Thoracic aorta (tissue), 2 donors: Measurements from ENCODE around the gene PTGDR2. TPM values are rescaled to one million over a fixed set of nuclear protein-coding genes. Genes with fewer than 3 reads are reported as not detected.

Experiments used
- ATAC-seq: fragments of 150-250 bp; one replicate; pipeline ENCODE4 v1.8.0; 2017; ENCODE audit warnings: low read depth; ENCODE audit not compliant: insufficient number of reproducible peaks, low FRiP score
- DNase-seq: peaks from one replicate; pipeline ENCODE4 v3.0.0-alpha.2; 2020; ENCODE audit warnings: low spot score
- H3K27ac ChIP-seq, 2 donors: fragments of 200-600 bp; sonication (generic); 1 replicate in 1 of 2; 2 replicates in 1 of 2; pipeline ENCODE4 v1.5.1; 2016; ENCODE audit warnings: mild to moderate bottlenecking in 2 of 2, moderate library complexity in 2 of 2
- H3K27me3 ChIP-seq: fragments of 200-600 bp; sonication (generic); replicated peaks from 2 replicates; pipeline ENCODE4 v1.6.0; 2016; ENCODE audit warnings: mild to moderate bottlenecking; ENCODE audit not compliant: insufficient read depth
- H3K36me3 ChIP-seq: fragments of 200-600 bp; sonication (generic); one replicate; pipeline ENCODE4 v1.5.1; 2016
- H3K4me1 ChIP-seq, 2 donors: fragments of 200-600 bp; sonication (generic); 1 replicate in 1 of 2; 2 replicates in 1 of 2; pipeline versions ENCODE4 v1.5.1 to v1.6.0; 2016; ENCODE audit warnings: low read depth in 2 of 2, mild to moderate bottlenecking in 1 of 2; ENCODE audit not compliant: control insufficient read depth in 1 of 2
- H3K4me3 ChIP-seq: fragments of 200-600 bp; sonication (generic); 2 replicates; pipeline ENCODE4 v1.5.1; 2016; ENCODE audit warnings: mild to moderate bottlenecking
- H3K9me3 ChIP-seq: fragments of 200-600 bp; sonication (generic); 2 replicates; pipeline ENCODE4 v1.5.1; 2016
- CTCF ChIP-seq: fragments of 200-600 bp; sonication (generic); IDR thresholded peaks from one replicate; pipeline ENCODE4 v1.5.1; 2019; ENCODE audit warnings: antibody characterized with exemption
- total RNA-seq, 2 donors: library from RNA; depleted of rRNA; stranded (reverse); fragments of >200 nt; gene quantifications; one replicate each; pipeline versions ENCODE4 v1.1.0 to v1.2.3, GENCODE V29; 2016

The PTGDR2 gene
- total RNA-seq, 2 donors from 2014 or later: 0.21 to 0.68 TPM

- no peak overlapping the region for H3K27ac ChIP-seq
- no peaks in the 10 kb centered on the region for H3K9me3 ChIP-seq
- no peak for TF ChIP-seq CTCF
- ATAC-seq (no peak), DNase-seq (no peak)
- no peak overlapping the region for H3K4me3 ChIP-seq
- no peaks in the 10 kb centered on the region for H3K27me3 ChIP-seq
- peaks cover 6 to 17% of the 10 kb centered on the region in 2 donors for H3K4me1 ChIP-seq
- H3K36me3 ChIP-seq: no peaks in the 10 kb centered on the region
Observed at GRCh38 chr11:60873533-60873932, 17.8 kb upstream of the PTGDR2 start.

- no peaks in the 10 kb centered on the region for H3K36me3 ChIP-seq
- H3K4me3 ChIP-seq: no peak overlapping the region
- no peaks in the 10 kb centered on the region for H3K27me3 ChIP-seq
- peaks cover 1 to 12% of the 10 kb centered on the region in 2 donors for H3K4me1 ChIP-seq
- TF ChIP-seq CTCF: no peak
- H3K9me3 ChIP-seq: no peaks in the 10 kb centered on the region
- ATAC-seq: no peak
- DNase-seq: no peak
- H3K27ac ChIP-seq: no peak overlapping the region
Observed at GRCh38 chr11:60872961-60873524, 17.3 kb upstream of the PTGDR2 start.

GRCh38 chr11:60872124-60872960 is 16.6 kb upstream of the PTGDR2 start:
- no peak for ATAC-seq
- H3K4me3 ChIP-seq: no peak overlapping the region
- no peaks in the 10 kb centered on the region for H3K27me3 ChIP-seq
- H3K4me1 ChIP-seq: peaks cover 0 to 11% of the 10 kb centered on the region in 2 donors
- H3K9me3 ChIP-seq: no peaks in the 10 kb centered on the region
- DNase-seq: no peak
- no peaks in the 10 kb centered on the region for H3K36me3 ChIP-seq
- TF ChIP-seq CTCF: no peak
- H3K27ac ChIP-seq: no peak overlapping the region

GRCh38 chr11:60871378-60872061 is 15.8 kb upstream of the PTGDR2 start:
- no peaks in the 10 kb centered on the region for H3K9me3 ChIP-seq
- no peak overlapping the region for H3K4me3 ChIP-seq
- H3K27me3 ChIP-seq: no peaks in the 10 kb centered on the region
- DNase-seq (no peak), ATAC-seq (no peak)
- no peaks in the 10 kb centered on the region for H3K36me3 ChIP-seq
- H3K27ac ChIP-seq: no peak overlapping the region
- peaks cover 0 to 11% of the 10 kb centered on the region in 2 donors for H3K4me1 ChIP-seq
- no peak for TF ChIP-seq CTCF

GRCh38 chr11:60870733-60871377 is 15.1 kb upstream of the PTGDR2 start:
- DNase-seq: no peak
- no peak for TF ChIP-seq CTCF
- no peaks in the 10 kb centered on the region for H3K27me3 ChIP-seq
- ATAC-seq: no peak
- peaks cover 0 to 11% of the 10 kb centered on the region in 2 donors for H3K4me1 ChIP-seq
- no peaks in the 10 kb centered on the region for H3K9me3 ChIP-seq
- no peak overlapping the region for H3K4me3 ChIP-seq
- H3K27ac ChIP-seq: no peak overlapping the region
- H3K36me3 ChIP-seq: no peaks in the 10 kb centered on the region
